Common myeloid progenitor, CD34-positive (primary cell): ENCODE measurements around the gene CDK14. TPM values are rescaled to one million over a fixed set of nuclear protein-coding genes. Genes with fewer than 3 reads are reported as not detected.

Experiments
- CTCF ChIA-PET: fragments of 350-600 bp; sonication (Branson Sonifier 250); formaldehyde crosslinking; loops from one replicate; lab custom pipeline; 2021; ENCODE audit warnings: antibody characterized with exemption; lab: Charles Lee
- POLR2A ChIA-PET: fragments of 350-600 bp; sonication (Branson Sonifier 250); formaldehyde crosslinking; loops from one replicate; lab custom pipeline; 2021; ENCODE audit warnings: antibody characterized with exemption; lab: Charles Lee
- DNase-seq, 3 donors: peaks; one replicate each; pipeline versions ENCODE4 v3.0.0 to v3.0.0-alpha.2; 2013
- H3K27ac ChIP-seq, 2 experiments: 1 replicate in 1 of 2; 2 replicates in 1 of 2; pipeline ENCODE4 v1.7.0; 2013; ENCODE audit warnings: inconsistent platforms in 2 of 2, low read length in 2 of 2, mild to moderate bottlenecking in 2 of 2, low read depth in 1 of 2, moderate library complexity in 1 of 2; ENCODE audit not compliant: severe bottlenecking in 2 of 2, insufficient read depth in 1 of 2, poor library complexity in 1 of 2
- H3K27me3 ChIP-seq, 5 experiments: replicated peaks in 2 of 5; 1 replicate in 3 of 5; 2 replicates in 2 of 5; pipeline versions ENCODE4 v1.6.1 to v1.7.0; 2013; ENCODE audit warnings: low read length in 4 of 5, mild to moderate bottlenecking in 2 of 5, moderate library complexity in 2 of 5, inconsistent platforms in 1 of 5; ENCODE audit not compliant: insufficient read depth in 5 of 5, control insufficient read depth in 4 of 5
- H3K36me3 ChIP-seq, 4 experiments: 1 replicate in 2 of 4; 2 replicates in 2 of 4; pipeline versions ENCODE4 v1.6.1 to v1.7.0; 2013; ENCODE audit warnings: low read length in 3 of 4, control low read depth in 1 of 4, mild to moderate bottlenecking in 1 of 4; ENCODE audit not compliant: control insufficient read depth in 4 of 4, insufficient read depth in 4 of 4
- H3K4me1 ChIP-seq, 4 experiments: 1 replicate in 3 of 4; 2 replicates in 1 of 4; pipeline versions ENCODE4 v1.6.1 to v1.7.1; 2013; ENCODE audit warnings: low read length in 3 of 4, mild to moderate bottlenecking in 3 of 4, control low read depth in 1 of 4, inconsistent platforms in 1 of 4, moderate library complexity in 1 of 4; ENCODE audit not compliant: control insufficient read depth in 4 of 4, insufficient read depth in 4 of 4; ENCODE audit errors: control extremely low read depth in 1 of 4
- H3K4me3 ChIP-seq, 7 experiments: 1 replicate in 4 of 7; 2 replicates in 3 of 7; pipeline versions ENCODE4 v1.5.1 to v1.7.0; 2013; ENCODE audit warnings: mild to moderate bottlenecking in 7 of 7, low read length in 6 of 7, moderate library complexity in 6 of 7, inconsistent platforms in 2 of 7, low read depth in 2 of 7, control low read depth in 1 of 7; ENCODE audit not compliant: insufficient read depth in 4 of 7, control insufficient read depth in 1 of 7; ENCODE audit errors: extremely low read depth in 1 of 7
- H3K9me3 ChIP-seq, 5 experiments: 1 replicate in 4 of 5; 2 replicates in 1 of 5; pipeline versions ENCODE4 v1.6.1 to v1.7.1; 2013; ENCODE audit warnings: low read length in 4 of 5, mild to moderate bottlenecking in 2 of 5, inconsistent platforms in 1 of 5, low read depth in 1 of 5, moderate library complexity in 1 of 5; ENCODE audit not compliant: control insufficient read depth in 4 of 5, insufficient read depth in 2 of 5; ENCODE audit errors: control extremely low read depth in 1 of 5
- WGBS: methylation state at CpG from one replicate; pipeline ENCODE4 v1.1.5; 2013; ENCODE audit not compliant: insufficient coverage; 5-methylcytosine and 5-hydroxymethylcytosine counted together
- polyA plus RNA-seq: library from polyadenylated mRNA; unstranded; fragments of 120-200 nt; gene quantifications from one replicate; pipeline ENCODE4 v1.2.1, GENCODE V29; 2013

Gene CDK14
- 9.5 TPM for polyA plus RNA-seq

GRCh38 chr7:90595801-90596670 lies at the start of gene CDK14:
CDK14 (plus strand) TSS chr7:90596321; CDS start chr7:90596628, 307 bp downstream.
- peak; percentile 89 to 97 (median 96) for DNase-seq

DNA sequence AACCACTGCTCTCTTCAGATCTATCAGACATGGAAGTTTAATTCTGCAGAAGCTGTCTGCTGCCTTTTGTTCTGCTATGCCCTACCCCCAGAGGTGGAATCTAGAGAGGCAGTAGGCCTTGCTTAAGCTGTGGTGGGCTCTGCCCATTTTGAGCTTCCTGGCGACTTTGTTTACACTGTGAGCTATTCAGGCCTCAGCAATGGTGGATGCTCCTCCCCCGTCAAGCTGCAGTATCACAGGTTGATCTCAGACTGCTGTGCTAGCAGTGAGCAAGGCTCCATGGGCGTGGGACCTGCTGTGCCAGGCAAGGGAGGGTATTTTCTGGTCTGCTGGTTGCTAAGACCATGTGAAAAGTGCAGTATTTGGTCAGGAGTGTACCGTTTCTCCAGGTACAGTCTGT lies 45.1 kb upstream of the CDK14 start:
- no peak overlapping the region for H3K4me3 ChIP-seq
- POLR2A ChIA-PET = no interaction called here
- H3K4me1 ChIP-seq = no peaks in the 10 kb centered on the region
- no peaks in the 10 kb centered on the region for H3K27me3 ChIP-seq
- no peaks in the 10 kb centered on the region for H3K36me3 ChIP-seq
- WGBS = 100% methylated on average over 3 of the region's 4 CpGs
- CTCF ChIA-PET = interaction anchor here (0.6 to 2.3 kb wide), 6 partner anchors 59 to 369 kb away, joined by 3 to 11 read pairs (median 4); no protein-coding TSS in a partner anchor
- DNase-seq = no peak
- no peaks in the 10 kb centered on the region for H3K9me3 ChIP-seq
- no peak overlapping the region for H3K27ac ChIP-seq

More at GRCh38 chr7:90595801-90596670, at the start of gene CDK14:
- no peaks in the 10 kb centered on the region for H3K36me3 ChIP-seq
- peak within 1 kb of the TSS; percentile 47 to 68 for H3K27ac ChIP-seq
- POLR2A ChIA-PET = interaction anchor here (0.7 to 1.3 kb wide), 2 partner anchors 16 to 33 kb away, joined by 4 read pairs; no protein-coding TSS in a partner anchor
- WGBS = under 1% methylated on average over 66 of the region's 118 CpGs
- H3K4me3 ChIP-seq = peak within 1 kb of the TSS; percentile 75 to 93 (median 80)
- CTCF ChIA-PET = interaction anchor here (1.0 to 2.6 kb wide), 17 partner anchors 8 to 137 kb away, joined by 3 to 11 read pairs (median 5); no protein-coding TSS in a partner anchor
- H3K9me3 ChIP-seq = no peaks in the 10 kb centered on the region
- peaks cover 0 to 3% (median 0%) of the 10 kb centered on the region in 5 experiments for H3K27me3 ChIP-seq
- H3K4me1 ChIP-seq = peaks cover 24 to 38% (median 31%) of the 10 kb centered on the region in 4 experiments

- Histone ChIP-seq H3K27me3 (no peaks in the 10 kb centered on the region), H3K4me3 (no peak overlapping the region), H3K27ac (no peak overlapping the region), H3K4me1 (no peaks in the 10 kb centered on the region), H3K9me3 (no peaks in the 10 kb centered on the region), H3K36me3 (no peaks in the 10 kb centered on the region)
- CTCF ChIA-PET = interaction anchor here (0.6 to 1.6 kb wide), 7 partner anchors 28 to 159 kb away, joined by 3 to 5 read pairs (median 3); no protein-coding TSS in a partner anchor
- peak; percentile 38 to 61 (median 54) for DNase-seq
- no CpG with 5 or more reads among the region's 1 CpG for WGBS
- POLR2A ChIA-PET = no interaction called here
Measured at GRCh38 chr7:90552521-90552920, 43.6 kb upstream of the CDK14 start.

DNA sequence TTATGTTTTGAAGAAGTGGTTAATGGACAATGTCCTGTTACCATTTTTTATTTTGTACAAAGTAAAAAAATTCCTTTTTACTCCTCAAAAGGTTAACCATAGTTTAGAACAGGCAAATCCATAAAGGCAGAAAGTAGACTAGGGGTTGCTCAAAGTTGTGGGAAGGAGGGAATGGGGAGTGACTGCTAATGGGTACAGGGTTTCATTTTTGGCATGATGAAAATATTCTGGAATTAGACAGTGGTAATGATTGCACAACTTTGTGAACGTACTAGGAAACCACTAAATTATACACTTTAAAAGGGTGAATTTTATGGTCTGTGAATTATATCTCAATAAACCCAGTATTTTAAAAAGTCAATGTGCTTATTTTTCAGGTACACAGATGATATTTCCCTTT lies 35.4 kb upstream of the CDK14 start:
- no peaks in the 10 kb centered on the region for H3K27me3 ChIP-seq
- POLR2A ChIA-PET = no interaction called here
- H3K4me3 ChIP-seq = no peak overlapping the region
- DNase-seq = no peak
- CTCF ChIA-PET = interaction anchor here (1.2 kb wide), 1 partner anchor 68 kb away, joined by 4 read pairs; no protein-coding TSS in a partner anchor
- H3K9me3 ChIP-seq = no peaks in the 10 kb centered on the region
- WGBS = no CpG with 5 or more reads among the region's 1 CpG
- no peaks in the 10 kb centered on the region for H3K36me3 ChIP-seq
- H3K27ac ChIP-seq = no peak overlapping the region
- peaks cover 0 to 2% (median 0%) of the 10 kb centered on the region in 4 experiments for H3K4me1 ChIP-seq

GRCh38 chr7:90563286-90563685 lies 32.8 kb upstream of the CDK14 start:
- Histone ChIP-seq H3K27me3 (no peaks in the 10 kb centered on the region), H3K9me3 (no peaks in the 10 kb centered on the region), H3K4me3 (no peak overlapping the region), H3K4me1 (peaks cover 0 to 2% (median 0%) of the 10 kb centered on the region in 4 experiments), H3K36me3 (no peaks in the 10 kb centered on the region), H3K27ac (no peak overlapping the region)
- WGBS = 95% methylated on average over 2 of the region's 3 CpGs
- DNase-seq = no peak
- CTCF ChIA-PET = no interaction called here
- POLR2A ChIA-PET = no interaction called here

DNA sequence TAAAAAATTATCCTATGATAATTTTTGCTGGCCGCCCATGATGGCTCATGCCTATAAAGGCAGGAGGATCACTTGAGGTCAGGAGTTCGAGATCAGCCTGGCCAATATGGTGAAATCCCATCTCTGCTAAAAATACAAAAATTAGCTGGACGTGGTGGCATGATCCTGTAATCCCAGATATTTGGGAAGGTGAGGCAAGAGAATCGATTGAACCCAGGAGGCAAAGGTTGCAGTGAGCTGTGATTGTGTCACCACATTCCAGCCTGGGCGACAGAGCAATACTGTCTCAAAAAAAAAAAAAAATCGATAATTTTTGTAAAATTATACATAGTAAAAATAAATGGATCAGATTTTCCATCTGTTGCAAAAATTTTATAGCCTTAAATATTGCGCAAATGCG lies 31.7 kb upstream of the CDK14 start:
- DNase-seq = no peak
- no peak overlapping the region for H3K4me3 ChIP-seq
- H3K4me1 ChIP-seq = peaks cover 0 to 2% (median 0%) of the 10 kb centered on the region in 4 experiments
- ChIA-PET CTCF (interaction anchor here (0.7 to 2.9 kb wide), 2 partner anchors 32 to 43 kb away, joined by 3 to 8 read pairs; partner anchors contain the start of gene CDK14), POLR2A (no interaction called here)
- H3K27ac ChIP-seq = no peak overlapping the region
- no peaks in the 10 kb centered on the region for H3K36me3 ChIP-seq
- 100% methylated on average over 3 of the region's 8 CpGs for WGBS
- no peaks in the 10 kb centered on the region for H3K9me3 ChIP-seq
- H3K27me3 ChIP-seq = no peaks in the 10 kb centered on the region
